ENCODE data around the gene C16orf54. TPM values are rescaled to one million over a fixed set of nuclear protein-coding genes. Genes with fewer than 3 reads are reported as not detected.
A peak's percentile ranks its signal among the peaks of the same experiment; 100 is the strongest.
"Not testable (repeated sequence)": the region's sequence is repeated elsewhere in the genome, so short reads cannot be mapped to it uniquely, and the experiment has no call there.

Gene C16orf54
- total and polyA plus RNA-seq, 4 experiments from 2014 or later, result 11.8 to 143 (median 97.9) TPM

- H3K27me3 Mint-ChIP-seq, result no peaks in the 10 kb centered on the region
- peaks cover 4 to 10% (median 7%) of the 10 kb centered on the region in 4 donors for H3K4me1 Mint-ChIP-seq
- Histone ChIP-seq H3K4me3 (ENCODE audit: low read length in 2 of 2) (no peak overlapping the region), H3K27me3 (ENCODE audit: insufficient read depth, low read length) (no peaks in the 10 kb centered on the region), H3K4me1 (ENCODE audit: insufficient read depth, low read length) (peaks cover 9% of the 10 kb centered on the region), H3K36me3 (ENCODE audit: insufficient read depth, low read length) (no peaks in the 10 kb centered on the region), H3K9me3 (ENCODE audit: control insufficient read depth in 1 of 2, low read length in 2 of 2) (no peaks in the 10 kb centered on the region), H3K27ac (ENCODE audit: low read depth, low read length) (no peak overlapping the region)
- H3K36me3 Mint-ChIP-seq, result no peaks in the 10 kb centered on the region
- H3K4me3 Mint-ChIP-seq, result no peak overlapping the region
- no peak overlapping the region for H3K27ac Mint-ChIP-seq
- no peak for DNase-seq
- intact Hi-C loops (cut with micrococcal nuclease), result no loop called here
- CTCF ChIA-PET (ENCODE audit: partially characterized antibody), result interaction anchor here (0.8 to 12.2 kb wide), 7 partner anchors 8 to 39 kb away, joined by 4 to 172 read pairs (median 5); no protein-coding TSS in a partner anchor
- POLR2A ChIA-PET (ENCODE audit: partially characterized antibody), result interaction anchor here (1.0 to 1.9 kb wide), 4 partner anchors 16 to 101 kb away, joined by 3 to 5 read pairs (median 4); partner anchors contain the start of genes KIF22 and PAGR1
- no peaks in the 10 kb centered on the region for H3K9me3 Mint-ChIP-seq
Measured at GRCh38 chr16:29714972-29715371, 30.8 kb downstream of the C16orf54 start.

- Histone ChIP-seq H3K9me3 (ENCODE audit: control insufficient read depth in 1 of 2, low read length in 2 of 2) (no peaks in the 10 kb centered on the region), H3K4me3 (ENCODE audit: low read length in 2 of 2) (no peak overlapping the region), H3K36me3 (ENCODE audit: insufficient read depth, low read length) (no peaks in the 10 kb centered on the region), H3K27me3 (ENCODE audit: insufficient read depth, low read length) (no peaks in the 10 kb centered on the region), H3K27ac (ENCODE audit: low read depth, low read length) (no peak overlapping the region), H3K4me1 (ENCODE audit: insufficient read depth, low read length) (peaks cover 10% of the 10 kb centered on the region)
- no peaks in the 10 kb centered on the region for H3K9me3 Mint-ChIP-seq
- H3K27me3 Mint-ChIP-seq, result no peaks in the 10 kb centered on the region
- ChIA-PET CTCF (ENCODE audit: partially characterized antibody) (interaction anchor here (1.2 to 12.2 kb wide), 7 partner anchors 9 to 76 kb away, joined by 4 to 172 read pairs (median 6); partner anchors contain the start of gene KIF22), POLR2A (ENCODE audit: partially characterized antibody) (interaction anchor here (1.0 to 1.9 kb wide), 3 partner anchors 25 to 101 kb away, joined by 3 to 5 read pairs (median 4); partner anchors contain the start of genes KIF22 and PAGR1)
- no peaks in the 10 kb centered on the region for H3K36me3 Mint-ChIP-seq
- DNase-seq, result no peak
- peaks cover 6 to 14% (median 12%) of the 10 kb centered on the region in 4 donors for H3K4me1 Mint-ChIP-seq
- no peak overlapping the region for H3K27ac Mint-ChIP-seq
- H3K4me3 Mint-ChIP-seq, result no peak overlapping the region
- intact Hi-C loops (cut with micrococcal nuclease), result no loop called here
Measured at GRCh38 chr16:29714396-29714795, 31.4 kb downstream of the C16orf54 start.

DNA sequence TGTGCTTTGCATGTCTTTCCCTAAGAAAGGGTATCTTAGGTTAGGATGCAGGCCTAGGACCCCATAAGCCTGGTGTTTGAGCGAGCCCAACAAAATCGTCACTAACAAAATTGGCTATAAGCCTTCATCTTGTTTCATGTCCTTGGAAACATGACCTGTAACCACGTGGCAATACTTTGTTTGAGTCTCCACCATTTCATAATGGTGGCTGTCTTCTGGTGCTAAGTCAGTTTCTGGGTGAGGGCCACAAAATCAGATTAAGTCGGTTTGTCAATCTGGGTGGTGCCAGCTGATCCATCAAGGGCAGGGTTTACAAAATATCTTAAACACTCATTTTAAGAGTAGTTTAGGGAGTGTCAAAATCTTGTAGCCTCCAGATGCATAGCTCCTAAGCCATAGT lies 33.0 kb downstream of the C16orf54 start:
- Histone ChIP-seq H3K27ac (ENCODE audit: low read depth, low read length) (no peak overlapping the region), H3K9me3 (ENCODE audit: control insufficient read depth in 1 of 2, low read length in 2 of 2) (no peaks in the 10 kb centered on the region), H3K4me3 (ENCODE audit: low read length in 2 of 2) (no peak overlapping the region), H3K36me3 (ENCODE audit: insufficient read depth, low read length) (no peaks in the 10 kb centered on the region), H3K27me3 (ENCODE audit: insufficient read depth, low read length) (no peaks in the 10 kb centered on the region), H3K4me1 (ENCODE audit: insufficient read depth, low read length) (peaks cover 10% of the 10 kb centered on the region)
- Mint-ChIP-seq H3K27ac (no peak overlapping the region), H3K4me3 (no peak overlapping the region), H3K9me3 (peaks cover 0 to 2% (median 0%) of the 10 kb centered on the region in 8 donors), H3K4me1 (peaks cover 6 to 19% (median 12%) of the 10 kb centered on the region in 4 donors), H3K36me3 (no peaks in the 10 kb centered on the region), H3K27me3 (no peaks in the 10 kb centered on the region)
- intact Hi-C loops (cut with micrococcal nuclease), result no loop called here
- no peak for DNase-seq
- ChIA-PET CTCF (ENCODE audit: partially characterized antibody) (interaction anchor here (1.3 to 4.9 kb wide), 5 partner anchors 8 to 77 kb away, joined by 4 to 29 read pairs (median 9); partner anchors contain the start of gene KIF22), POLR2A (ENCODE audit: partially characterized antibody) (interaction anchor here (0.9 to 4.9 kb wide), 7 partner anchors 11 to 108 kb away, joined by 3 to 38 read pairs (median 4); partner anchors contain the start of genes C16orf54, KIF22 and MVP)

- H3K4me3 ChIP-seq (ENCODE audit: low read length in 2 of 2), result no peak overlapping the region
- Mint-ChIP-seq H3K27me3 (no peaks in the 10 kb centered on the region), H3K9me3 (peaks cover 0 to 2% (median 0%) of the 10 kb centered on the region in 8 donors), H3K4me1 (peaks cover 6 to 25% (median 12%) of the 10 kb centered on the region in 4 donors), H3K36me3 (no peaks in the 10 kb centered on the region), H3K27ac (peak overlapping the region in 6 of 7 donors; percentile 8 to 95 (median 89)), H3K4me3 (peak overlapping the region in 1 of 8 donors; percentile 12)
- POLR2A ChIA-PET (ENCODE audit: partially characterized antibody), result interaction anchor here (1.0 to 4.9 kb wide), 5 partner anchors 9 to 295 kb away, joined by 3 to 38 read pairs (median 3); no protein-coding TSS in a partner anchor
- peaks cover 10% of the 10 kb centered on the region for H3K4me1 ChIP-seq (ENCODE audit: insufficient read depth, low read length)
- intact Hi-C loops (cut with micrococcal nuclease), result loop anchor here (1.0 kb wide), 3 partner anchors 8 to 75 kb away; no protein-coding TSS in a partner anchor
- no peaks in the 10 kb centered on the region for H3K9me3 ChIP-seq (ENCODE audit: control insufficient read depth in 1 of 2, low read length in 2 of 2)
- no peaks in the 10 kb centered on the region for H3K36me3 ChIP-seq (ENCODE audit: insufficient read depth, low read length)
- H3K27me3 ChIP-seq (ENCODE audit: insufficient read depth, low read length), result no peaks in the 10 kb centered on the region
- CTCF ChIA-PET (ENCODE audit: partially characterized antibody), result interaction anchor here (0.8 to 1.9 kb wide), 6 partner anchors 11 to 136 kb away, joined by 3 to 29 read pairs (median 4); partner anchors contain the start of gene C16orf54
- H3K27ac ChIP-seq (ENCODE audit: low read depth, low read length), result no peak overlapping the region
- peak; percentile 64 to 73 (median 69) for DNase-seq
Measured at GRCh38 chr16:29710227-29711219, 35.3 kb downstream of the C16orf54 start.

- H3K36me3 ChIP-seq (ENCODE audit: insufficient read depth, low read length); H3K9me3 Mint-ChIP-seq; H3K27ac ChIP-seq (ENCODE audit: low read depth, low read length); H3K4me3 ChIP-seq (ENCODE audit: low read length in 2 of 2); H3K9me3 ChIP-seq (ENCODE audit: control insufficient read depth in 1 of 2, low read length in 2 of 2); DNase-seq; H3K27me3 ChIP-seq (ENCODE audit: insufficient read depth, low read length); H3K36me3 Mint-ChIP-seq; H3K4me3 Mint-ChIP-seq; H3K27me3 Mint-ChIP-seq: not testable (repeated sequence)
- Mint-ChIP-seq H3K4me1 (peaks cover 6 to 25% (median 14%) of the 10 kb centered on the region in 4 donors), H3K27ac (peak overlapping the region in 5 of 7 donors; percentile 81 to 95 (median 90))
- CTCF ChIA-PET (ENCODE audit: partially characterized antibody), result interaction anchor here (0.8 to 1.9 kb wide), 5 partner anchors 10 to 110 kb away, joined by 3 to 29 read pairs (median 4); partner anchors contain the start of gene C16orf54
- H3K4me1 ChIP-seq (ENCODE audit: insufficient read depth, low read length), result peaks cover 10% of the 10 kb centered on the region
- POLR2A ChIA-PET (ENCODE audit: partially characterized antibody), result interaction anchor here (1.0 to 4.9 kb wide), 3 partner anchors 8 to 296 kb away, joined by 3 to 38 read pairs (median 9); no protein-coding TSS in a partner anchor
- intact Hi-C loops (cut with micrococcal nuclease), result loop anchor here (1.0 kb wide), 3 partner anchors 7 to 76 kb away; no protein-coding TSS in a partner anchor
Measured at GRCh38 chr16:29709657-29710056, 36.1 kb downstream of the C16orf54 start.

DNA sequence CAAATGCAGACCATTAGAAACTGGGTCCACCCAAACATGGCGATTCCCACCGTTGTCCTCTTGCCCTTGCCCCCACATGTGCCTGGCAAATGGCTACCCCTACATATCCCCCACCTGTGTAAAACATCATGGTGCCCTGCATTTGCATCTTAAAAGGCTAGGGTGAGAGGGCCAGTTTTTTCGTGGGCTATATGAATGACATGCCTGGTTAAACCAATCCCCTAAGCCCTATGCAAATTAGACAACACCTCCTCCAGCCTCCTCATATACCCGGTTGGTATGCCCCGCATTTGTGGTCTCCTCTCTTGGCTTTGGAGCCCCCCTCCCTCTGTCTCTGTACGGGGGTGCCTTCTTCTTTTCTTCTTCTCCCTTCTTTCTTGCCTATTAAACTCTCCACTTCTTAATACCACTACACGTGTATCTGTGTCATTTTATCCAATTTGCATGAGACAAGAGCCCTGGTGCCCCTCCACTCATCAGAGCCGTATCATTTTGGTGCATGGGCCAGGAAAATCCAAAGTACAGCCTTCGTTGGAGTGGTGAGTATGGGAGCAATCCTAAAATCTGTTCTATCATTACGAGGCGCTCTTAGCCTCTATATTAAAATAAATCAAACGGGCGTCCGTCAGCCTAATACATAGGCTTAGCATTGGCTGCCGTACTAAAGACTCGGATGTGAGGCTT lies 36.7 kb downstream of the C16orf54 start:
- Histone ChIP-seq H3K27ac (ENCODE audit: low read depth, low read length) (no peak overlapping the region), H3K4me1 (ENCODE audit: insufficient read depth, low read length) (peaks cover 10% of the 10 kb centered on the region), H3K9me3 (ENCODE audit: control insufficient read depth in 1 of 2, low read length in 2 of 2) (no peaks in the 10 kb centered on the region), H3K36me3 (ENCODE audit: insufficient read depth, low read length) (no peaks in the 10 kb centered on the region), H3K27me3 (ENCODE audit: insufficient read depth, low read length) (no peaks in the 10 kb centered on the region), H3K4me3 (ENCODE audit: low read length in 2 of 2) (no peak overlapping the region)
- Mint-ChIP-seq H3K27me3 (no peaks in the 10 kb centered on the region), H3K9me3 (peaks cover 0 to 2% (median 0%) of the 10 kb centered on the region in 8 donors), H3K27ac (peak overlapping the region in 2 of 7 donors; percentile 4 to 30), H3K4me3 (no peak overlapping the region), H3K36me3 (no peaks in the 10 kb centered on the region), H3K4me1 (peaks cover 8 to 25% (median 14%) of the 10 kb centered on the region in 4 donors)
- intact Hi-C loops (cut with micrococcal nuclease), result no loop called here
- CTCF ChIA-PET (ENCODE audit: partially characterized antibody), result interaction anchor here (0.8 to 1.9 kb wide), 3 partner anchors 9 to 110 kb away, joined by 3 to 29 read pairs (median 4); no protein-coding TSS in a partner anchor
- no peak for DNase-seq
- POLR2A ChIA-PET (ENCODE audit: partially characterized antibody), result interaction anchor here (1.9 to 4.9 kb wide), 2 partner anchors 8 to 30 kb away, joined by 9 to 38 read pairs; no protein-coding TSS in a partner anchor
